ENCODE data around the gene HSH2D. TPM values are rescaled to one million over a fixed set of nuclear protein-coding genes. Genes with fewer than 3 reads are reported as not detected.

Gene HSH2D
- total RNA-seq, 1 donor, result 160 TPM

DNA sequence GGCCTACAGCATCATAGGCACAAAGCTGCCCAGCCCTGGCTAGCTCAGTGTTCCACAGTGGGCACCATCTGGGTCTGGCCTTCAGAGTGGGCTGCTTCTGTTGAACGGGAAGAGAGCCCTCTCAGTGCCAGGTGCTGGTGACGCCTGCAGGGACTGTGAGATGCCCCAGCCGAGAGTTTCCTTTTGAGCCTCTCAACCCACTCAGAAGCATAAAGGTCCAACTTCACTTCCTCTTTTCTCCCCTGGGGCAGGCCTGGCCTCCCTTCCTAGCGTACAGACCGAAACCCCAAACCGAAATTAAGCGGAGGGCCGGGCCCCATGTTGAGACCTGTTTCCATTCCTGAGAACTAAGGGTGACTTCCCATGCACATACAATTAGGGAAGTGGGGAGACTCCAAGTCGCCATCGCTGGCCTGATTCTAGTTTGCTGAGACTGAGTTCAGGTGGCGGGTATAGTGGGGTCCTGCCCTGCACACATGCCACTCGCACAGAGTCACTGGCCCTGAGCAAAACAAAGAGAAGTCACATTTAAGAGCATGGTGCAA lies 24.9 kb upstream of the HSH2D start:
- peak in 2 of 3 donors; percentile 86 to 92 for DNase-seq (ENCODE audit: low read depth in 2 of 3, low spot score in 2 of 3)

- peak in 2 of 3 donors; percentile 67 to 72 for DNase-seq (ENCODE audit: low read depth in 2 of 3, low spot score in 2 of 3)
These were observed 24.2 kb upstream of the HSH2D start for GRCh38 chr19:16119075-16119857.

- no peak for DNase-seq (ENCODE audit: low read depth in 2 of 3, low spot score in 2 of 3)
These were observed 22.3 kb upstream of the HSH2D start for GRCh38 chr19:16121141-16121540.

DNA sequence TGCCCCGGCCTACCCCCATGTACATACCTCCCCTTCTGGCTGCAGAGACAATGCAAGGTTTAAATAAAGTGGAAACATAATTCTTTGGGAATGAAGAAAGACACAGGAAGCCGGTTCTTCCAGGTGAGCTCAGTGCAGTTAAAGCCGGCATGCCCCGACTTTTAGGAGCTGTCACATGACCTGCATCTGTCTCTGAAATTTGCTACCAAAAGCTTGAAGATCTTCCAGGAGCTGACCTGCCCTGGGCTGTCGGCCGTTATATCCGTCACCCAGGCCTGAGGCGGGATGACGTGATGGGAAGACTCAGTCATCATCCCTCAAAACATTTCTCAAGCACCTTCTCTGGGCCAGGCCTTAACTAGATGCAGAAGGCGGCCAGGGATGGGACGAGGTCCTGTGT lies 21.5 kb upstream of the HSH2D start:
- DNase-seq (ENCODE audit: low read depth in 2 of 3, low spot score in 2 of 3), result no peak

- no peak for DNase-seq (ENCODE audit: low read depth in 2 of 3, low spot score in 2 of 3)
These were observed 18.5 kb upstream of the HSH2D start for GRCh38 chr19:16124953-16125352.

DNA sequence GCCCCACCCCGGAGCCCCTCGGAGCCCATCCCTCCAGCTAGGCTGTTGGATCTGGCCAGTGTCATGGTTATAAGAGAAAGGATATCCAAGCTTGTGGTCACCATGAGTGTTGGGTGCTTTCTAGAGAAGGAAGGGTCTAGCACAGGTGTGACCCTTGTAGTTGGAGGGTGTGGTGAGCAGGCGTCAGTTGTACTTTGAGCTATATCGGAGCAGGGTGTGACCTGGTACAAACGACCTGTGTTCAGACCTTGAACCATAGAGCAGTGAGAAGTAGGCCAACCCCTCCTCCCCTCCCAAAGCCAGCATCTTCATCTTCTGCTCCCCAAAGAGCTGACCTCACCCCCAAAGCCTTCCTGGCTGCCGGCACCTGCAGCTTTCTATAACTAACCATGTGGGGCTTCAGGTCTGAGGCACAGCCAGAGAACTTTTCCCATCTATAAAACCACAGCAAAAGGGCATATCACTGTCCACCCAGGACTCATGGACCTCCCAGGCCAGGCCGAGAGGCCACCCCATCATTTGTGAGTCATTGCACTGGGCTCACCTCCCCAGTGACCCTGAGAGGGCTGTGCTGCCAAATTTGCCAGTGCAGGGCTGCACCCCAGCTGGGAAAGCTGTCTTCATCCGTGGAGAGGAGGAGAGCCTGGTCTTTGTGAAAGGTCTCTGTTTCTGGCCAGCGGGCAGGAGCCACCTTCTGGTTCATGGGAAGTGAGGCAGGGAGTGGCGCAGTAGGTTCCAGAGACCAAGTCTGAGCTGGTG lies 17.6 kb upstream of the HSH2D start:
- no peak for DNase-seq (ENCODE audit: low read depth in 2 of 3, low spot score in 2 of 3)

DNA sequence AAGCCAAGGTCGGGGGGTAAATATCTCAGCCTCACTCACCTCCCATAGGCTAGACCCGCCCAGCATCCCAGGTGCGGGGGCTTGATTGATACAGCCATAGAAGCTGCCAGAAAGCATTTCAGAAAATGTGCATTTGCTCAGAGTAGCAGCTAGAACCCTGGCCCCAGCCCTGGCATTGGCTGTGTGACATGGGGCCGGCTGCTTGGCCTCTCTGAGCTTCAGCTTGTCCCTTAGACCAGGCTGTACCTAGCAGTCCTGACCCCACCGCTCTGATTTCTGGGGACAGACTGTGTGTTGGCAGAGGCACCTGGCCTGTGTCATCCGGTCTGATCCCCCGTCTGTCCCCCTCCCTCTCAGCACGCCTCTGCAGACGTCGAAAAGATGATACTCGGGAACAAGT lies 16.4 kb upstream of the HSH2D start:
- no peak for DNase-seq (ENCODE audit: low read depth in 2 of 3, low spot score in 2 of 3)

DNA sequence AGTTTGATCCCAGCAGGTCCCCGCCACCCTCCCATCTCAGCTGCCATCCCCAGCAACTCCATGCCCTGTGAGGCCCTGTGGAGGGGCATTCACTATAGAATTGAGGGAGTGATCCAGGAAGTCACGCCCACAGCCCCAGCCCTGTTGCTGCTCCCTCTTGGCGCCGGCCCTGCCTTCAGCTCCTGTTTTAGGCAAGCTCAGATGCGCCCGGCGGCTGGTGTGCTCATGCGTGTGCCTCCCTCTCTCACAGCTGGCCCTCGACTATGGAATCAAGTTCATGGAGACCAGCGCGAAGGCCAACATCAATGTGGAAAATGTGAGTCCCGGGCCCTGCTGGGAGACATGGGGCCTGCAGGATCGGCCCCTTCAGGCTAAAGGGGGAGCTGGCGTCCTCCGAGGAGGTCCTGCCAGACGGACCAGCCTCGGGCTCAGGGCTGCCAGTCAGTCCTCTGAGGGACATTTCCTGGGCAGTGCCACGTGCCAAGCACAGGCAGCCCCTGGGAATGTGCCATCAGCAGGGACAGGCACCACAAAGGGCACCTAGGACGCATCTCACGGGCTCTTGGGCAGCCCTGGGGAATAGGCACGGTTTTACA lies 15.6 kb upstream of the HSH2D start:
- DNase-seq (ENCODE audit: low read depth in 2 of 3, low spot score in 2 of 3), result no peak

DNA sequence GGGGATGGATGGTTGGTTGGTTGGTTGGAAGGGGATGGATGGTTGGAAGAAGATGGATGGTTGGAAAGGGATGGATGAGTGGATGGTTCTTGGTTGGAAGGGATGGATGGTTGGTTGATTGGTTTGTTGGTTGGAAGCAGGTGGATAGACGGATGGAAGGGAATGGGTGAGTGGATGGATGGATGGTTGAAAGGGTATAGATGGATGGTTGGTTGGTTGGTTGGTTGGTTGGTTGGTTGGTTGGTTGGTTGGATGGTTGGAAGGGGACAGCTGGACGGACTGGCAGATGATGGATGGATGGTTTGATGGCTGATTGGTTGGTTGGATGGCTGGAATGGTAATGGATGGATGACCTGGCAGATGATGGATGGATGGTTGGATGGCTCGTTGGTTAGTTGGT lies 11.8 kb upstream of the HSH2D start:
- DNase-seq (ENCODE audit: low read depth in 2 of 3, low spot score in 2 of 3), result no peak

- DNase-seq (ENCODE audit: low read depth in 2 of 3, low spot score in 2 of 3), result no peak
These were observed 9.7 kb upstream of the HSH2D start for GRCh38 chr19:16133818-16134217.

DNA sequence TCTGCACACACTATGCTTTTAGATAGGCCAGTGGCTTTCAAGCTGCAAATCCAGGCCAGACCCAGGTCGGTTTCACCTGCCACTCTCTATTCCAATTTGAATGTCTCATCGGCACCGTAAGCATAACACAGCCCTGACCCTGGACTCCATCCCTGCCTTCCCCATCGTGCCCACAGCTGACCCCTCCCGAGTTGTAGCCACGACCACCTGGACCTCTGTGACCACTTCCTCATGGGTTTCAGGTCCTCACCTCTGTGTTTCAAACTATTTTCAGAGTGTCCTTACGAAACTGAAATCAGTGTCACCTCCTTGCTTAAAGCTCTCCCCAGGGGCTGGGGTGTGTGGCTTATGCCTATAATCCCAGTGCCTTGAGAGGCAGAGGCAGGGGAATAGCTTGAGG lies 9.0 kb upstream of the HSH2D start:
- DNase-seq (ENCODE audit: low read depth in 2 of 3, low spot score in 2 of 3), result no peak

DNA sequence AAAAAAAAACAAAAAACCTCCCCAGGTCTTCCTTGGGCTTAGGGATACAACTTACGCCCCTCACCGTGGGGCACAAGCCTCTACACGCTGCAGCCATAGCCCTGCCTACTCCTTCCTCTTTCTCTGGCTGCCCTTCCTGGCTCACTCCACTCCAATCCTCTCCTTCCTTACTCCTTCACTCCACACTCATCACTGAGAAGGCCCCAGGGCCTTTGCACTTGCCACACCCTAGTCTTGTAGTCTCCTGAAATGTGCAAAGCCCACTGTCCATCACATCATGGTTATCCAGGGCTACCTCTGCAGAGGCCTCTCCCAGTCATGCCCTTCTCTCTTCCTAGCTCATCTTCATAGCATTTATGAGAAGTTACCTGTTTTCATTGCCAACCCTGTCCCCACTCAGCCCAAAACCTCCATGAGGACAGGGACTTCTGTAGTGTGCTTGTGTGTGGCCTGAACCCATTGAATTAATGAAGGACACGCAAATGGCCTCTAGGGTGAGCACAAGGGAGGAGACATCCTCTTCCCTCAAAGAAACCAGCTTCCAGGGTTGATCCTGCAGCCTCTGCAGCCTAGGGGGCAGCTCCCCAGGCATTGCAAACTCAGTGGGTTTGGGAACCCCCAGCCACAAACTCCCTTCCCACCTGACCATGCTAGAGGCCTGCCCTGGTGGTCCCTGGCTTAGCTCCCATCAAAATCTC lies 7.9 kb upstream of the HSH2D start:
- no peak for DNase-seq (ENCODE audit: low read depth in 2 of 3, low spot score in 2 of 3)

- DNase-seq (ENCODE audit: low read depth in 2 of 3, low spot score in 2 of 3), result no peak
These were observed 7.1 kb upstream of the HSH2D start for GRCh38 chr19:16136185-16136999.

DNA sequence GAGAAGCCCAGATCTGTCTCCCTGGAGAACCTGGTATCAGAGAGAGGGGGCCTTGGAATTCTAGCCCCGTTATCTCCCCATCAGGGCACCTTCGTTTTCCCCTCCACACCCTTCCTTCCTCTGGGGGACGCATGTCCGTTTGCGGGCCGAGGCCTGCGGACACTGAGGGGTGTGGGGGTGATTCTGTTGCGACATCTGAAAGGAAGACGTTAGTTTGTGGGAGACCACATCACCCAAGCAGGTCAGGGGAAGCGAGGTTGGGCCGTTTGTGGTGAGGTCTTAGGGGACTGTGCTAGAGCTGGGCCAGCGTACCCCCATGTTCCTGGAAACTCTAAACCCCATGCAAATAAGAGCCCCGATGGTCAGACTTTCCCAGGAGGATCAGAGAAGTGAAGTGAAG lies 3.7 kb upstream of the HSH2D start:
- DNase-seq (ENCODE audit: low read depth in 2 of 3, low spot score in 2 of 3), result peak in 2 of 3 donors; percentile 83 to 86

GRCh38 chr19:16141043-16141442 lies 2.4 kb upstream of the HSH2D start:
- DNase-seq (ENCODE audit: low read depth in 2 of 3, low spot score in 2 of 3), result peak in 1 of 3 donors; percentile 81

DNA sequence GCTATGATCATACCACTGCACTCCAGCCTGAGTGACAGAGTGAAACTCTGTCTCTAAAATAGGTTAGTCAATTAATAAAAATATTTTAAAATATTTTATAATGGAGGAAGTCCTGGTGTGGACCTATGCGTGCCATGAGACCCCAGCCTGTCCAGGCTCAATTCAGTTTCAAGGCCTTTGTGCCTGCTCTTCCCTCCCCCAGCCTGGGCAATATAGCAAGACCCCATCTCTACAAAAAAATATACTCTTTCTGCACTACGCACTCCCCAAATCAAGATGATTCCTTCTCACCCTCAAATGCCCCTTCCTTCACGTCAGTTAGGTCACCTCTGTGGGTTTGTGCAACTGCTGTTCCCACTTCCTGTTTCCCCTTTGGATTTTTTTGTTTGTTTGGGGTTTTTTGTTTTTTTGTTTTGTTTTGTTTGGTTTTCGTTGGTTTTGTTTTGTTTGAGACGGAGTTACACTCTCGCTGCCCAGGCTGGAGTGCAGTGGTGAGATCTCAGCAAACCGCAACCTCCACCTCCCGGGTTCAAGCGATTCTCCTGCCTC lies 1.4 kb upstream of the HSH2D start:
- no peak for DNase-seq (ENCODE audit: low read depth in 2 of 3, low spot score in 2 of 3)

GRCh38 chr19:16144216-16144581 lies 714 bp downstream of the HSH2D start:
- no peak for DNase-seq (ENCODE audit: low read depth in 2 of 3, low spot score in 2 of 3)

DNA sequence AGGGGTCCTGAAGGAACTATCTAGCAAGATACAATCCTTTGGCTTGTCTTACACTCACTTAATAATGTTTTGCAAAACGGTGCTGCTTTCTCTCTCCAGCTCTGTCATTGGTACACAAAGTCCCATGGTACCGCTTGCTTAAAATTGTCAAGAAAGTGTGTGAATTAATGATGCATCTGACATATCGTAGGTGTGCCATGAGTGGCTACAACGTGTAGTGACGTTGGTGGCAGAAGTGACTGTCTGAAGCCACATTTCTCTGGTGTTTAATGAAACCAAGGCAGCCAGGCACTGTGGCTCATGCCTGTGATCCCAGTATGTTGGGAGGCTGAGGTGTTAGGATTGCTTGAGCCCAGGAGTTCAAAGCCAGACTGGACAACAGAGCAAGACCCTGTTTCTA lies 2.6 kb downstream of the HSH2D start:
- DNase-seq (ENCODE audit: low read depth in 2 of 3, low spot score in 2 of 3), result no peak

DNA sequence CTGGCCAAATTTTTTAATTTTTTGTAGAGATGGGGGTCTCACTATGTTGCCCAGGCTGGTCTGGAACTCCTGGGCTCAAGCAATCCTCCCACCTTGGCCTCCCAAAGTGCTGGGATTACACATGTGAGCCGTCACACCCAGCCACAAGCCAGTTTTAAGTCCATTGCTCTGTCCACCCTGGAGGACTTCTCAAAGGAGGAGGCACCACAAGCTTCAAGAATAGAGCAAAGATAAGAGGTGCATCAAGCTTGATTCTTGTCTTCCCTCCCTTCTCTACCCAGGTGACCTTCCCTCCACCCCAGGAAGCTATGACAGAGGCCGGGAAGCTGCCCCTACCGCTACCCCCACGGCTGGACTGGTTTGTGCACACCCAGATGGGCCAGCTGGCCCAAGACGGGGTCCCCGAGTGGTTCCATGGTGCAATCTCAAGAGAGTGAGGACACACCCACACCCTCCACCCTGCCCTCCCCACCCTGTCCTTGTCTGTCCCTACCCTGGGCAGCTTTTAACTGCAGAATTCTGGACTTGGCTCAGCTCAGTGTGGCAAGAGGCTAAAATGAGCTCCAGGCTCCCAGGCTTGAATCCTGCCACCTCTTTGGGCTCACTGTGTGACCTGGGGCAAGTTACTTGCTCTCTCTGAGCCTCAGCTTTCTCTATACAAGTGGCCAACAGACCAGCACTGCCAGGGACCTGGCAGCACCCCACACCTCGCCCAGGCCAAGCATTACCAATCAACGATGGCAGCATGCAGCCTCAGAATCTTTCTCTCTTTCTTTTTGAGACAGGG lies 5.2 kb downstream of the HSH2D start:
- DNase-seq (ENCODE audit: low read depth in 2 of 3, low spot score in 2 of 3), result no peak

All from hematopoietic multipotent progenitor cell (in vitro differentiated cells).